Stomach (tissue), 4 donors: ENCODE measurements around the gene TDRD3.

Source experiments
- POLR2A ChIP-seq, 4 donors: fragments of 450-650 bp; IDR thresholded peaks; one replicate each; pipeline ENCODE4 v1.6.1; 2016; ENCODE audit warnings: antibody characterized with exemption in 4 of 4, control low read depth in 2 of 4, mild to moderate bottlenecking in 1 of 4, moderate library complexity in 1 of 4
- POLR2AphosphoS5 ChIP-seq, 3 donors: sonication (generic); formaldehyde crosslinking; IDR thresholded peaks; one replicate each; pipeline ENCODE4 v1.6.1; 2016; ENCODE audit warnings: antibody characterized with exemption in 3 of 3
- TF ChIP-seq, protein P1 (sequence below), 7 experiments: fragments of 450-650 bp in 4 of 7; fragments of 200-600 bp in 3 of 7; sonication (generic) in 3 of 7; IDR thresholded peaks; one replicate each; pipeline ENCODE4 v1.5.1; 2016 to 2019; ENCODE audit warnings: antibody characterized with exemption in 7 of 7, control low read depth in 2 of 7, mild to moderate bottlenecking in 1 of 7

DNA sequence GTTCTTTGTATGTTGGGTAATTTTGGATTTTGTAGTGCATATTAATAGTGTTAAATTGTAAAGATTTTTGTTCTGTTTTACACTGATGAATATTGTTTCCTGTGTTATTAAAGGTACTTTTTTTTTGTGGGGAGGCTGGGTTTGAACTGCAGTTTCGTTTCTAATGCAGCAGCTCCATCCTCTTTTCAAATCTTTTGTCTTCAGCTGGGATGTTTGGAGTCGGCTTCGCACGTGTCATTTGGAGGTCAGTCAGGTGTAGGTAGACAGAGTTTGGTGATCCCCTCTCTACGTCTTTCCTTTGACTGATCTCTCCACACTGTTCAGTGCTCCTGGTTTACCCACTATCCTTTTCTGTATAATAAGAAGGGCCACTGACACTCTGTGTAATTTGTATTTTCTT lies 30.3 kb downstream of the TDRD3 start:
- TF ChIP-seq, protein P1, sequence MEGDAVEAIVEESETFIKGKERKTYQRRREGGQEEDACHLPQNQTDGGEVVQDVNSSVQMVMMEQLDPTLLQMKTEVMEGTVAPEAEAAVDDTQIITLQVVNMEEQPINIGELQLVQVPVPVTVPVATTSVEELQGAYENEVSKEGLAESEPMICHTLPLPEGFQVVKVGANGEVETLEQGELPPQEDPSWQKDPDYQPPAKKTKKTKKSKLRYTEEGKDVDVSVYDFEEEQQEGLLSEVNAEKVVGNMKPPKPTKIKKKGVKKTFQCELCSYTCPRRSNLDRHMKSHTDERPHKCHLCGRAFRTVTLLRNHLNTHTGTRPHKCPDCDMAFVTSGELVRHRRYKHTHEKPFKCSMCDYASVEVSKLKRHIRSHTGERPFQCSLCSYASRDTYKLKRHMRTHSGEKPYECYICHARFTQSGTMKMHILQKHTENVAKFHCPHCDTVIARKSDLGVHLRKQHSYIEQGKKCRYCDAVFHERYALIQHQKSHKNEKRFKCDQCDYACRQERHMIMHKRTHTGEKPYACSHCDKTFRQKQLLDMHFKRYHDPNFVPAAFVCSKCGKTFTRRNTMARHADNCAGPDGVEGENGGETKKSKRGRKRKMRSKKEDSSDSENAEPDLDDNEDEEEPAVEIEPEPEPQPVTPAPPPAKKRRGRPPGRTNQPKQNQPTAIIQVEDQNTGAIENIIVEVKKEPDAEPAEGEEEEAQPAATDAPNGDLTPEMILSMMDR (IDR thresholded peaks at IDR 0.05): no peak
- no peak for TF ChIP-seq POLR2AphosphoS5 (IDR thresholded peaks at IDR 0.05)
- no peak for TF ChIP-seq POLR2A (IDR thresholded peaks at IDR 0.05)
